ENCODE data around the gene ATOX1.

- TF ChIP-seq POLR2A (IDR thresholded peaks at IDR 0.05) (no peak), CTCF (IDR thresholded peaks at IDR 0.05) (no peak), EP300 (IDR thresholded peaks at IDR 0.05) (no peak)
These were observed 25.7 kb upstream of the ATOX1 start for GRCh38 chr5:151784141-151784540.
